ENCODE measurements around the gene DISP3.

DISP3 gene

GRCh38 chr1:11529330-11529729 lies 50.4 kb downstream of the DISP3 start:
- no peak for DNase-seq (ENCODE audit: low read depth)

GRCh38 chr1:11529763-11530730 lies 51.1 kb downstream of the DISP3 start:
- DNase-seq (ENCODE audit: low read depth) = no peak

- DNase-seq (ENCODE audit: low read depth) = no peak
Observed at GRCh38 chr1:11530731-11531311, 51.9 kb downstream of the DISP3 start.

GRCh38 chr1:11531314-11531870 lies 52.4 kb downstream of the DISP3 start:
- DNase-seq (ENCODE audit: low read depth) = no peak

GRCh38 chr1:11531943-11532342 lies 53.0 kb downstream of the DISP3 start:
- no peak for DNase-seq (ENCODE audit: low read depth)

- DNase-seq (ENCODE audit: low read depth) = no peak
Observed at GRCh38 chr1:11533790-11534787, 55.1 kb downstream of the DISP3 start.

- no peak for DNase-seq (ENCODE audit: low read depth)
Observed at GRCh38 chr1:11534846-11535245, 55.9 kb downstream of the DISP3 start.

GRCh38 chr1:11535316-11535715 lies 56.4 kb downstream of the DISP3 start:
- DNase-seq (ENCODE audit: low read depth) = no peak

GRCh38 chr1:11535761-11536572 lies 57.0 kb downstream of the DISP3 start:
- DNase-seq (ENCODE audit: low read depth) = no peak

- no peak for DNase-seq (ENCODE audit: low read depth)
Observed at GRCh38 chr1:11536573-11537379, 57.8 kb downstream of the DISP3 start.

GRCh38 chr1:11537380-11537764 lies 58.4 kb downstream of the DISP3 start:
- no peak for DNase-seq (ENCODE audit: low read depth)

GRCh38 chr1:11537854-11538591 lies 59.1 kb downstream of the DISP3 start:
- no peak for DNase-seq (ENCODE audit: low read depth)

- DNase-seq (ENCODE audit: low read depth) = no peak
Observed at GRCh38 chr1:11538886-11539285, 59.9 kb downstream of the DISP3 start.

GRCh38 chr1:11539850-11540772 lies 61.2 kb downstream of the DISP3 start:
- no peak for DNase-seq (ENCODE audit: low read depth)

- no peak for DNase-seq (ENCODE audit: low read depth)
Observed at GRCh38 chr1:11540773-11541160, 61.8 kb downstream of the DISP3 start.

- no peak for DNase-seq (ENCODE audit: low read depth)
Observed at GRCh38 chr1:11541236-11541635, 62.3 kb downstream of the DISP3 start.

- DNase-seq (ENCODE audit: low read depth) = no peak
Observed at GRCh38 chr1:11541956-11542355, 63.0 kb downstream of the DISP3 start.

- no peak for DNase-seq (ENCODE audit: low read depth)
Observed at GRCh38 chr1:11543392-11543791, 64.4 kb downstream of the DISP3 start.
